NK-92 (cell line): ENCODE results near the gene SLX4IP.

Source experiments
- DNase-seq: peaks from one replicate; lab custom pipeline; 2025; ENCODE audit not compliant: unreplicated experiment; lab: John Stamatoyannopoulos, UW

Gene SLX4IP

GRCh38 chr20:10519361-10520046, 84.4 kb downstream of the SLX4IP start:
- DNase-seq, result no peak

GRCh38 chr20:10520528-10520927, 85.4 kb downstream of the SLX4IP start:
- DNase-seq, result no peak

GRCh38 chr20:10521068-10521831, 86.1 kb downstream of the SLX4IP start:
- DNase-seq, result no peak

- no peak for DNase-seq
These were observed 86.7 kb downstream of the SLX4IP start for GRCh38 chr20:10521836-10522235.

- DNase-seq, result no peak
These were observed 87.2 kb downstream of the SLX4IP start for GRCh38 chr20:10522328-10522727.

- DNase-seq, result no peak
These were observed 88.3 kb downstream of the SLX4IP start for GRCh38 chr20:10523443-10523842.

- no peak for DNase-seq
These were observed 89.0 kb downstream of the SLX4IP start for GRCh38 chr20:10524034-10524476.

GRCh38 chr20:10524643-10525042, 89.5 kb downstream of the SLX4IP start:
- DNase-seq, result no peak

- DNase-seq, result no peak
These were observed 92.7 kb downstream of the SLX4IP start for GRCh38 chr20:10527781-10528180.

GRCh38 chr20:10530883-10531282, 95.8 kb downstream of the SLX4IP start:
- no peak for DNase-seq

- DNase-seq, result no peak
These were observed 96.7 kb downstream of the SLX4IP start for GRCh38 chr20:10531848-10532247.

GRCh38 chr20:10532361-10532760, 97.3 kb downstream of the SLX4IP start:
- no peak for DNase-seq

GRCh38 chr20:10536531-10536930, 101.4 kb downstream of the SLX4IP start:
- no peak for DNase-seq

GRCh38 chr20:10537850-10538480, 102.9 kb downstream of the SLX4IP start:
- no peak for DNase-seq

- no peak for DNase-seq
These were observed 103.7 kb downstream of the SLX4IP start for GRCh38 chr20:10538768-10539167.

- DNase-seq, result no peak
These were observed 104.9 kb downstream of the SLX4IP start for GRCh38 chr20:10539818-10540553.

- DNase-seq, result no peak
These were observed 105.8 kb downstream of the SLX4IP start for GRCh38 chr20:10540636-10541493.

GRCh38 chr20:10541668-10542411, 106.7 kb downstream of the SLX4IP start:
- no peak for DNase-seq

- no peak for DNase-seq
These were observed 107.3 kb downstream of the SLX4IP start for GRCh38 chr20:10542442-10542841.

- no peak for DNase-seq
These were observed 108.4 kb downstream of the SLX4IP start for GRCh38 chr20:10543480-10543879.
